VCaP (cell line): ENCODE results near the gene ABCC1.
"Not testable (repeated sequence)": the region's sequence is repeated elsewhere in the genome, so short reads cannot be mapped to it uniquely, and the experiment has no call there.

ENCODE experiments used
- H3K27ac ChIP-seq: fragments of 450-650 bp; 2 replicates; pipeline ENCODE4 v1.5.1; 2017
- TF ChIP-seq, protein P1 (sequence below): fragments of 450-650 bp; conservative IDR thresholded peaks from 2 replicates; pipeline ENCODE4 v1.5.1; 2017; ENCODE audit warnings: mild to moderate bottlenecking, moderate library complexity

ABCC1 gene

GRCh38 chr16:16186820-16187219, 237.4 kb downstream of the ABCC1 start:
- H3K27ac ChIP-seq, result no peak overlapping the region
- TF ChIP-seq, protein P1, sequence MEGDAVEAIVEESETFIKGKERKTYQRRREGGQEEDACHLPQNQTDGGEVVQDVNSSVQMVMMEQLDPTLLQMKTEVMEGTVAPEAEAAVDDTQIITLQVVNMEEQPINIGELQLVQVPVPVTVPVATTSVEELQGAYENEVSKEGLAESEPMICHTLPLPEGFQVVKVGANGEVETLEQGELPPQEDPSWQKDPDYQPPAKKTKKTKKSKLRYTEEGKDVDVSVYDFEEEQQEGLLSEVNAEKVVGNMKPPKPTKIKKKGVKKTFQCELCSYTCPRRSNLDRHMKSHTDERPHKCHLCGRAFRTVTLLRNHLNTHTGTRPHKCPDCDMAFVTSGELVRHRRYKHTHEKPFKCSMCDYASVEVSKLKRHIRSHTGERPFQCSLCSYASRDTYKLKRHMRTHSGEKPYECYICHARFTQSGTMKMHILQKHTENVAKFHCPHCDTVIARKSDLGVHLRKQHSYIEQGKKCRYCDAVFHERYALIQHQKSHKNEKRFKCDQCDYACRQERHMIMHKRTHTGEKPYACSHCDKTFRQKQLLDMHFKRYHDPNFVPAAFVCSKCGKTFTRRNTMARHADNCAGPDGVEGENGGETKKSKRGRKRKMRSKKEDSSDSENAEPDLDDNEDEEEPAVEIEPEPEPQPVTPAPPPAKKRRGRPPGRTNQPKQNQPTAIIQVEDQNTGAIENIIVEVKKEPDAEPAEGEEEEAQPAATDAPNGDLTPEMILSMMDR, result no peak

- TF ChIP-seq, protein P1, result no peak
- H3K27ac ChIP-seq, result no peak overlapping the region
Observed at GRCh38 chr16:16188827-16189226, 239.4 kb downstream of the ABCC1 start.

GRCh38 chr16:16189842-16190241, 240.4 kb downstream of the ABCC1 start:
- TF ChIP-seq, protein P1, result no peak
- H3K27ac ChIP-seq, result no peak overlapping the region

DNA sequence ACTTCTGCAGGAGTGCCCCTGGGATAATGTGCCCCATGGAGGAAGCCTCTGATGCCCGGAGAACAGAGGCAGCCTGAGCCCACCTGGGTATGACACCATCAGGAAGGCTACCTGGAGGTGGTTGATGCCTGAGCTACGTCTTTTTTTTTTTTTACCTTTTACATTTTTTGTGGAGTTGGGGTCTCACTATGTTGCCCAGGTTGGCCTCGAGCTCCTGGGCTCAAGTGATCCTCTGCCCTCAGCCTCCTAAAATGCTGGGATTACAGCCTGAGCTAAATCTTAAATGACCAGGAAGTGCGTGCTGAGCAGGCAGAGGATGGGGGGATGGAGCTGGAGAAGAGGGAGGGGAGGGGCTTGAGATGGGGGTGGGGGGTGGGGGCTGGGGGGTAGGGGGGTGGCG, 241.1 kb downstream of the ABCC1 start:
- no peak overlapping the region for H3K27ac ChIP-seq
- TF ChIP-seq, protein P1, result no peak

GRCh38 chr16:16190966-16191365, 241.6 kb downstream of the ABCC1 start:
- H3K27ac ChIP-seq, result not testable (repeated sequence)

GRCh38 chr16:16191493-16192167, 242.2 kb downstream of the ABCC1 start:
- no peak overlapping the region for H3K27ac ChIP-seq
- TF ChIP-seq, protein P1, result no peak
